HepG2 (cell line): ENCODE measurements around the gene ISY1. TPM values are rescaled to one million over a fixed set of nuclear protein-coding genes. Genes with fewer than 3 reads are reported as not detected.

Source experiments
- AGO2 ChIP-seq: fragments of 200-400 bp; formaldehyde crosslinking; optimal IDR thresholded peaks from 2 replicates; pipeline ENCODE3; 2017; ENCODE audit warnings: mild to moderate bottlenecking, low read depth, low read length, moderate library complexity
- FLYWCH1 ChIP-seq: sonication (generic); formaldehyde crosslinking; IDR thresholded peaks from 2 replicates; pipeline ENCODE4 v1.8.1; 2023; ENCODE audit warnings: mild to moderate bottlenecking, missing genetic modification reagents
- PCBP1 ChIP-seq: fragments of 200-400 bp; formaldehyde crosslinking; IDR thresholded peaks from 2 replicates; pipeline ENCODE4 v1.6.1; 2017; ENCODE audit warnings: mild to moderate bottlenecking, low read depth, low read length, borderline replicate concordance
- PRPF4 ChIP-seq: fragments of 200-400 bp; formaldehyde crosslinking; IDR thresholded peaks from 2 replicates; pipeline ENCODE4 v1.6.1; 2016; ENCODE audit warnings: low read length, low read depth; ENCODE audit not compliant: poor library complexity, severe bottlenecking
- RFXANK ChIP-seq: IDR thresholded peaks from 2 replicates; pipeline ENCODE4 v1.6.1; 2016
- RXRA ChIP-seq: sonication (generic); formaldehyde crosslinking; IDR thresholded peaks from 2 replicates; pipeline ENCODE4 v1.5.1; 2020; ENCODE audit warnings: missing genetic modification reagents
- SALL1 ChIP-seq: sonication (generic); formaldehyde crosslinking; IDR thresholded peaks from 2 replicates; pipeline ENCODE4 v1.8.0; 2022; ENCODE audit warnings: mild to moderate bottlenecking, missing genetic modification reagents
- SPEN ChIP-seq: sonication (generic); formaldehyde crosslinking; IDR thresholded peaks from 2 replicates; pipeline ENCODE4 v1.5.1; 2020; ENCODE audit warnings: low read depth, mild to moderate bottlenecking, missing genetic modification reagents
- ZBTB42 ChIP-seq: sonication (generic); formaldehyde crosslinking; IDR thresholded peaks from 2 replicates; pipeline ENCODE4 v1.5.0; 2020; ENCODE audit warnings: mild to moderate bottlenecking, missing genetic modification reagents
- ZNF343 ChIP-seq: sonication (generic); formaldehyde crosslinking; IDR thresholded peaks from 2 replicates; pipeline ENCODE4 v1.4.0; 2020; ENCODE audit warnings: mild to moderate bottlenecking, missing genetic modification reagents
- ZNF350 ChIP-seq: sonication (generic); formaldehyde crosslinking; IDR thresholded peaks from 2 replicates; pipeline ENCODE4 v1.4.0; 2020; ENCODE audit warnings: mild to moderate bottlenecking, low read depth, missing genetic modification reagents, borderline replicate concordance
- ZNF354B ChIP-seq: sonication (generic); formaldehyde crosslinking; IDR thresholded peaks from 2 replicates; pipeline ENCODE4 v1.8.0; 2022; ENCODE audit warnings: mild to moderate bottlenecking, missing genetic modification reagents
- ZNF670 ChIP-seq: sonication (generic); formaldehyde crosslinking; IDR thresholded peaks from 2 replicates; pipeline ENCODE4 v1.8.0; 2022; ENCODE audit warnings: mild to moderate bottlenecking, missing genetic modification reagents, borderline replicate concordance
- ZNF678 ChIP-seq: sonication (generic); formaldehyde crosslinking; IDR thresholded peaks from 2 replicates; pipeline ENCODE4 v1.4.0; 2020; ENCODE audit warnings: mild to moderate bottlenecking, missing genetic modification reagents
- ZNF768 ChIP-seq: sonication (generic); formaldehyde crosslinking; IDR thresholded peaks from 2 replicates; pipeline ENCODE4 v1.4.0; 2020; ENCODE audit warnings: missing genetic modification reagents
- polyA plus RNA-seq, 8 experiments: library from polyadenylated mRNA; depleted of rRNA in 3 of 8; stranded (reverse) in 7 of 8; unstranded in 1 of 8; fragments of >200 nt; fragmentation: Illumina TruSeq in 4 of 8; extraction: Trizol in 4 of 8; gene quantifications; 2 replicates each; pipeline versions ENCODE4 v1.2.1 to v1.2.3, GENCODE V29; 2011 to 2016; ENCODE audit warnings: low read depth in 4 of 8, missing spikeins in 1 of 8, mixed read lengths in 1 of 8; ENCODE audit not compliant: insufficient read depth in 1 of 8
- total RNA-seq, 5 experiments: library from RNA; depleted of rRNA; stranded (reverse); fragments of >200 nt; fragmentation: Illumina TruSeq; extraction: Trizol; gene quantifications; 2 replicates each; pipeline ENCODE4 v1.2.3, GENCODE V29; 2016; ENCODE audit warnings: low read depth in 1 of 5
- TF ChIP-seq, protein P1 (sequence below): sonication (generic); formaldehyde crosslinking; IDR thresholded peaks from 2 replicates; pipeline ENCODE4; 2020; ENCODE audit warnings: missing genetic modification reagents, mild to moderate bottlenecking, borderline replicate concordance
- TF ChIP-seq, protein P2 (sequence below): sonication (generic); formaldehyde crosslinking; IDR thresholded peaks from 2 replicates; pipeline ENCODE4 v1.5.0; 2020; ENCODE audit warnings: missing genetic modification reagents
- TF ChIP-seq, protein P3 (sequence below): sonication (generic); formaldehyde crosslinking; IDR thresholded peaks from 2 replicates; pipeline ENCODE4 v1.5.0; 2020; ENCODE audit warnings: mild to moderate bottlenecking, missing genetic modification reagents, borderline replicate concordance
- TF ChIP-seq, protein P4 (sequence below), 2 experiments: sonication (generic) in 1 of 2; formaldehyde crosslinking in 1 of 2; IDR thresholded peaks; 2 replicates each; pipeline versions ENCODE4 v1.4.0 to v1.6.1; 2018 to 2020; ENCODE audit warnings: missing genetic modification reagents in 2 of 2, borderline replicate concordance in 1 of 2, low read depth in 1 of 2, mild to moderate bottlenecking in 1 of 2, missing biosample characterization in 1 of 2

Gene ISY1
- total and polyA plus RNA-seq, 2 of the 13 experiments (the other 11 are each of a cell fraction or from before 2014, with no cell fraction given) = 21.0 to 39.1 TPM

DNA sequence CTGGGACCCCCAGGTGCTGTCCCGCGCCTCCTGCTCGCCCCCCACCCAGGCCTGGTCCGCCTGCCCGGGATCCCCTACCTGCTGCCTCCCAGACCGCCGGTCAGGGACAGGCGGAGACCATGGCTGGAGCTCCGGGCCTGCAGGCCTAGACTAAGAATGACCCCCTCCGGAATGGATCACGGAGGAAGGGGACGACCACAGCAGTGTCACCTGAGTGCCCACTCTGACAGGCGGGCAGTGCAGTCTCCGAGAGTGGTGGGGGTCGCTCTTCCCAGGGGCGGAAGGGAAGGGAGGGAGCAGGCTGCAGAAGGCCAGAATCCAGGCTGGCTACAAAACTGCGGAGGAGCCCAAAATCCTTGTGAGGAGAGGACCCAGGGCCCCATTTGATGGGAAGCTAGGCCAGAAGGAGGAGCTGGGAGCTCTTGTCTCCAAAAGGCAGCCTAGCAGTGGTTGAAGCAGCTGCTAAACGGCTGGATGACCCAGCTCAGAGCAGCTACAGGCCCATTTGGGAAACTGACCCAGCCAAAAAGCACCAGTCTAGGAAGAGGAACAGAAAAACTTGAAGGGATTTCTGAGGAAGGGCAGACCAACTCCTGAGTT, 38.4 kb downstream of the ISY1 start (continued):
- TF ChIP-seq, protein P1, sequence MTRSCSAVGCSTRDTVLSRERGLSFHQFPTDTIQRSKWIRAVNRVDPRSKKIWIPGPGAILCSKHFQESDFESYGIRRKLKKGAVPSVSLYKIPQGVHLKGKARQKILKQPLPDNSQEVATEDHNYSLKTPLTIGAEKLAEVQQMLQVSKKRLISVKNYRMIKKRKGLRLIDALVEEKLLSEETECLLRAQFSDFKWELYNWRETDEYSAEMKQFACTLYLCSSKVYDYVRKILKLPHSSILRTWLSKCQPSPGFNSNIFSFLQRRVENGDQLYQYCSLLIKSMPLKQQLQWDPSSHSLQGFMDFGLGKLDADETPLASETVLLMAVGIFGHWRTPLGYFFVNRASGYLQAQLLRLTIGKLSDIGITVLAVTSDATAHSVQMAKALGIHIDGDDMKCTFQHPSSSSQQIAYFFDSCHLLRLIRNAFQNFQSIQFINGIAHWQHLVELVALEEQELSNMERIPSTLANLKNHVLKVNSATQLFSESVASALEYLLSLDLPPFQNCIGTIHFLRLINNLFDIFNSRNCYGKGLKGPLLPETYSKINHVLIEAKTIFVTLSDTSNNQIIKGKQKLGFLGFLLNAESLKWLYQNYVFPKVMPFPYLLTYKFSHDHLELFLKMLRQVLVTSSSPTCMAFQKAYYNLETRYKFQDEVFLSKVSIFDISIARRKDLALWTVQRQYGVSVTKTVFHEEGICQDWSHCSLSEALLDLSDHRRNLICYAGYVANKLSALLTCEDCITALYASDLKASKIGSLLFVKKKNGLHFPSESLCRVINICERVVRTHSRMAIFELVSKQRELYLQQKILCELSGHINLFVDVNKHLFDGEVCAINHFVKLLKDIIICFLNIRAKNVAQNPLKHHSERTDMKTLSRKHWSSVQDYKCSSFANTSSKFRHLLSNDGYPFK = peak; percentile 55; the same call in 1 of the 2 replicates
- TF ChIP-seq, protein P2, sequence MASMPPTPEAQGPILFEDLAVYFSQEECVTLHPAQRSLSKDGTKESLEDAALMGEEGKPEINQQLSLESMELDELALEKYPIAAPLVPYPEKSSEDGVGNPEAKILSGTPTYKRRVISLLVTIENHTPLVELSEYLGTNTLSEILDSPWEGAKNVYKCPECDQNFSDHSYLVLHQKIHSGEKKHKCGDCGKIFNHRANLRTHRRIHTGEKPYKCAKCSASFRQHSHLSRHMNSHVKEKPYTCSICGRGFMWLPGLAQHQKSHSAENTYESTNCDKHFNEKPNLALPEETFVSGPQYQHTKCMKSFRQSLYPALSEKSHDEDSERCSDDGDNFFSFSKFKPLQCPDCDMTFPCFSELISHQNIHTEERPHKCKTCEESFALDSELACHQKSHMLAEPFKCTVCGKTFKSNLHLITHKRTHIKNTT (CRISPR knock-in tag) = no peak
- TF ChIP-seq ZNF768 (CRISPR knock-in tag) (0 out of 2 replicates have a peak, but pooled peaks have one; percentile 10), ZNF354B (CRISPR knock-in tag) (no peak), RXRA (no peak), ZBTB42 (0 out of 2 replicates have a peak, but pooled peaks have one; percentile 37), AGO2 (peak; percentile 80), FLYWCH1 (CRISPR knock-in tag) (no peak), ZNF678 (0 out of 2 replicates have a peak, but pooled peaks have one; percentile 25), RFXANK (CRISPR knock-in tag) (no peak), PCBP1 (0 out of 2 replicates have a peak, but pooled peaks have one; percentile 1), SPEN (no peak; the same call in 1 of the 2 replicates), ZNF670 (CRISPR knock-in tag) (peak; percentile 26; the same call in 1 of the 2 replicates), ZNF343 (CRISPR knock-in tag) (no peak), SALL1 (CRISPR knock-in tag) (peak; percentile 26; the same call in 1 of the 2 replicates), ZNF350 (peak; percentile 42; the same call in 1 of the 2 replicates), PRPF4 (no peak)
- TF ChIP-seq, protein P3, sequence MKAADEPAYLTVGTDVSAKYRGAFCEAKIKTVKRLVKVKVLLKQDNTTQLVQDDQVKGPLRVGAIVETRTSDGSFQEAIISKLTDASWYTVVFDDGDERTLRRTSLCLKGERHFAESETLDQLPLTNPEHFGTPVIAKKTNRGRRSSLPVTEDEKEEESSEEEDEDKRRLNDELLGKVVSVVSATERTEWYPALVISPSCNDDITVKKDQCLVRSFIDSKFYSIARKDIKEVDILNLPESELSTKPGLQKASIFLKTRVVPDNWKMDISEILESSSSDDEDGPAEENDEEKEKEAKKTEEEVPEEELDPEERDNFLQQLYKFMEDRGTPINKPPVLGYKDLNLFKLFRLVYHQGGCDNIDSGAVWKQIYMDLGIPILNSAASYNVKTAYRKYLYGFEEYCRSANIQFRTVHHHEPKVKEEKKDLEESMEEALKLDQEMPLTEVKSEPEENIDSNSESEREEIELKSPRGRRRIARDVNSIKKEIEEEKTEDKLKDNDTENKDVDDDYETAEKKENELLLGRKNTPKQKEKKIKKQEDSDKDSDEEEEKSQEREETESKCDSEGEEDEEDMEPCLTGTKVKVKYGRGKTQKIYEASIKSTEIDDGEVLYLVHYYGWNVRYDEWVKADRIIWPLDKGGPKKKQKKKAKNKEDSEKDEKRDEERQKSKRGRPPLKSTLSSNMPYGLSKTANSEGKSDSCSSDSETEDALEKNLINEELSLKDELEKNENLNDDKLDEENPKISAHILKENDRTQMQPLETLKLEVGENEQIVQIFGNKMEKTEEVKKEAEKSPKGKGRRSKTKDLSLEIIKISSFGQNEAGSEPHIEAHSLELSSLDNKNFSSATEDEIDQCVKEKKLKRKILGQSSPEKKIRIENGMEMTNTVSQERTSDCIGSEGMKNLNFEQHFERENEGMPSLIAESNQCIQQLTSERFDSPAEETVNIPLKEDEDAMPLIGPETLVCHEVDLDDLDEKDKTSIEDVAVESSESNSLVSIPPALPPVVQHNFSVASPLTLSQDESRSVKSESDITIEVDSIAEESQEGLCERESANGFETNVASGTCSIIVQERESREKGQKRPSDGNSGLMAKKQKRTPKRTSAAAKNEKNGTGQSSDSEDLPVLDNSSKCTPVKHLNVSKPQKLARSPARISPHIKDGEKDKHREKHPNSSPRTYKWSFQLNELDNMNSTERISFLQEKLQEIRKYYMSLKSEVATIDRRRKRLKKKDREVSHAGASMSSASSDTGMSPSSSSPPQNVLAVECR (CRISPR knock-in tag) = peak; percentile 15; the same call in 1 of the 2 replicates
- TF ChIP-seq, protein P4, sequence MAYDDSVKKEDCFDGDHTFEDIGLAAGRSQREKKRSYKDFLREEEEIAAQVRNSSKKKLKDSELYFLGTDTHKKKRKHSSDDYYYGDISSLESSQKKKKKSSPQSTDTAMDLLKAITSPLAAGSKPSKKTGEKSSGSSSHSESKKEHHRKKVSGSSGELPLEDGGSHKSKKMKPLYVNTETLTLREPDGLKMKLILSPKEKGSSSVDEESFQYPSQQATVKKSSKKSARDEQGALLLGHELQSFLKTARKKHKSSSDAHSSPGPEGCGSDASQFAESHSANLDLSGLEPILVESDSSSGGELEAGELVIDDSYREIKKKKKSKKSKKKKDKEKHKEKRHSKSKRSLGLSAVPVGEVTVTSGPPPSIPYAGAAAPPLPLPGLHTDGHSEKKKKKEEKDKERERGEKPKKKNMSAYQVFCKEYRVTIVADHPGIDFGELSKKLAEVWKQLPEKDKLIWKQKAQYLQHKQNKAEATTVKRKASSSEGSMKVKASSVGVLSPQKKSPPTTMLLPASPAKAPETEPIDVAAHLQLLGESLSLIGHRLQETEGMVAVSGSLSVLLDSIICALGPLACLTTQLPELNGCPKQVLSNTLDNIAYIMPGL (CRISPR knock-in tag; IDR thresholded peaks at IDR 0.05; ENCODE audit: borderline replicate concordance in 1 of 2, low read depth in 1 of 2) = peak in 1 of 2 experiments; percentile 57; a peak in 1 of 4 replicates
